ENCODE measurements around the gene ARHGAP36.

- TF ChIP-seq CTCF (conservative IDR thresholded peaks at IDR 0.05; ENCODE audit: low read depth, low read length) (no peak), EZH2 (IDR thresholded peaks at IDR 0.05; ENCODE audit: borderline replicate concordance, low read depth, low read length, poor library complexity, severe bottlenecking) (no peak)
Observed at GRCh38 chrX:131053076-131053475, 5.1 kb upstream of the ARHGAP36 start.

Data from A673 (cell line).